HEK293T (cell line): Measurements from ENCODE around the gene KCNQ5.

ENCODE experiments used
- ELF4 ChIP-seq: fragments of 450-650 bp; IDR thresholded peaks from 2 replicates; pipeline ENCODE4 v1.6.1; 2017; ENCODE audit warnings: antibody characterized with exemption
- FOXA1 ChIP-seq: fragments of 450-650 bp; IDR thresholded peaks from 2 replicates; pipeline ENCODE4 v1.6.1; 2016; ENCODE audit warnings: mild to moderate bottlenecking
- FOXM1 ChIP-seq: fragments of 450-650 bp; IDR thresholded peaks from 2 replicates; pipeline ENCODE4 v1.6.1; 2017; ENCODE audit warnings: mild to moderate bottlenecking, borderline replicate concordance
- LEF1 ChIP-seq: fragments of 450-650 bp; IDR thresholded peaks from 2 replicates; pipeline ENCODE4 v1.6.1; 2017; ENCODE audit warnings: mild to moderate bottlenecking, borderline replicate concordance

DNA sequence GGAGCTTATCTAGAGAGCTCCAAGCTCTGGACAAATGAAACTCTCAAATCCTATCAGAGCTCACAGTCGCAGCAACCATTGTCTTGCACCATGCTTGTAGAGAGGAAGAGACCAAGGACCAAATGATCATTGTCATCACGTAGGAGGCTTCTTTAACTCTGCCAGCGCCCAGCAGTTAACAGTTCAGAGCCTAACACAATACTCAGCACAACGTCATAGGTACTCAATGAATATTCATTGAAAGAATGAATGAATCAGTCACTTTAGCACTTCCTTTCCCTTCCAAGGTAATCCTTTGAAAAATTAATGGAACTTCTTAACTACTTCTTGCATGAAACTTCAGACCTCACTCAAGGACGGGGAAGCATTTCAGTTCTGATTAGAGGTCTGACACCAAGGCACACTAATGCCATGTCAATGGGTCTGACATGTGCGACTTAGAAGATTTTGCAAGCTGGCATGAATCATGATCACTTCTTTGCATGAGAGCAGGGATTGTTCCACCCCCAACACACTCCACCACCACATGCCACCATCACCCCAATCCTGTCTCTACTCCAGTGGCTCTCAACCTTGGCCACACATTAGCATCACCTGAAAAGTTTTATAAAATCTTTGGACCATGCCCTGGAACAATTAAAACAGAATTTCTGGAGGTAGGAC is 558.3 kb downstream of the KCNQ5 start:
- TF ChIP-seq FOXM1 (no peak), ELF4 (no peak), FOXA1 (no peak), LEF1 (no peak)
